ENCODE results near the gene RBBP7. TPM values are rescaled to one million over a fixed set of nuclear protein-coding genes. Genes with fewer than 3 reads are reported as not detected.
"Not testable (repeated sequence)": the region's sequence is repeated elsewhere in the genome, so short reads cannot be mapped to it uniquely, and the experiment has no call there.

The RBBP7 gene
- polyA plus RNA-seq, 4 donors = 216 to 235 (median 225) TPM

DNA sequence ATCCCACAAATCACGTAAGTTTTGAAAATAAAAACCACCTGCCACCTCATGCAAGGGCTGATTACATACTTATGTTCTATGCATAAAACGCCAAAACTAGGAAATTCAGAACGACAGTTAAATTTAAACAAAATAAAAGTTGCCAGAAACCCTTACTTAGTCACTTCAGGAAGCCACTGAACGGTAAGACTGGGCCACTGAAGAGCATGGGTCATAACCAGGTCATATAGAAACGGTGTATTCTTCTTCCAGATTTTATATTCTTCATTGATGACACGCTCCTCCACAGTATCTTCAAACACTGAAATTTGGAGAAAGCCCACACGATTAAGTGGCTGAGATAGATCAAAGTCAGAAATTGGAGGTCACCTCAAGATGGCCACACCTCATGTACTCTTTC, 1.2 kb downstream of the RBBP7 start:
- no peak for DNase-seq (ENCODE audit: low read depth in 4 of 4, low spot score in 3 of 4)

DNA sequence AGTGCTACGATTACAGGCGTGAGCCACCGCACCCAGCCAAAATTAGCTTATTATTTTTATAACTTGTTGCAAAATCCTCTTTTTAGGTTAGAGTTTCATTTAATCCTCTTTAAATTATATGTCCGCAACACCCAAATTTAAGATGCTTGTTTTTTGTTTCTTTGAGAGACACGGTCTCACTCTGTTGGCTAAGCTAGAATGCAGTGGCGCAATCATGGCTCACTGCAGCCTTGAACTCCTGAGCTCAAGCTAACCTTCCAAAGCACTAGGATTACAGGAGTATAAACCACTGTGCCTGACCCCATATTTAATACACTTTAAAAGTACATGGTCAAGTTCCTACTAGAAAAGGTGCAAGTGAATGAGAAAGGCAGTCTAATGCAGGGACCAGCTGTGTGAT, 2.2 kb downstream of the RBBP7 start:
- no peak for DNase-seq (ENCODE audit: low read depth in 4 of 4, low spot score in 3 of 4)

DNA sequence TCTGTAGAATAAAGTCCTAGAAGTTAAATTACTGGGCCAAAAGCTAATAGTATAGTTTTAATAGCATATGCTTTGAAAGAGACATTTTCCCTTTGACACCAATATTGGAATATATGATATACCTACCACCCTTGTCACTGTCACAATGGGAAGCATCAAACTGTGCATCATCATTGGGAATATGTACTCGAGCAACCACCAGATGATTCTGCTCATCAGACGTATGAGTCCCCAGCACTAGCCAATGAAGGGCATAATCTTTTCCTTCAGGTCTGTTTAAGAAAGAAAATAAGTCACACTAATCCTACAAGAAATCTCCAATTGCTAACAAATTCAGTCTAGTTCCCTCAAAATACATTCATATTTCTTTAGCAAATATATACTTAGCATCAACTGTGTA, 7.3 kb downstream of the RBBP7 start:
- DNase-seq (ENCODE audit: low read depth in 4 of 4, low spot score in 3 of 4) = no peak

DNA sequence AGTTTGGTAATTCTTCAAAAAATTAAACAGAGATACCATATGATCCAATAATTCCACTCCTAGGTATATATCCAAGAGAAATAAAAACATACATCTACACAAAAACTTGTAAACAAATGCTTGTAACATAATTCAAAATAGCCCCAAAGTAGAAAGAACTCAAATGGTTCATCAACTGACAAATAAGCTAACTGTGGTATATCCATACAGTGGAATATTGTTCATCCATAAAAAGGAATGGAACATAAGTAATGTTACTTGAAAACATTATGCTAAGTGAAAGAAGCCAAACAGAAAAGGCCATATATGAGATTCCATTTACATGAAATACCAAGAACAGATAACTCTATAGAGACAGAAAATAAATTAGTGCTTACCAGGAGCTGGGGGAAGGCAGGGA, 13.4 kb downstream of the RBBP7 start:
- DNase-seq (ENCODE audit: low read depth in 4 of 4, low spot score in 3 of 4) = no peak

DNA sequence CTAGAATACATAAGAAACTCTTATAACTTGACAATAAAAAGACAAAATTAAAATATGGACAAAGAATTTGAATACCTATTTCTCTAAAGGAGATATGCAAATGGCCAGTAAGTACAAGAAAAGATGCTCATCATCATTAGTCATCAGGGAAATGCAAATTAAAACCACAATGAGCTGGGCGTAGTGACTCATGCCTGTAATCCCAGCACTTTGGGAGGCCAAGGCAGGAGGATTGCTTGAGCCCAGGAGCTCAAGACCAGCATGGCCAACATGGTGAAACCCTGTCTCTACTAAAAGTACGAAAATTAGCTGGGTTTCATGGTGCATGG, 14.1 kb downstream of the RBBP7 start:
- not testable (repeated sequence) for DNase-seq (ENCODE audit: low read depth in 4 of 4, low spot score in 3 of 4)

DNA sequence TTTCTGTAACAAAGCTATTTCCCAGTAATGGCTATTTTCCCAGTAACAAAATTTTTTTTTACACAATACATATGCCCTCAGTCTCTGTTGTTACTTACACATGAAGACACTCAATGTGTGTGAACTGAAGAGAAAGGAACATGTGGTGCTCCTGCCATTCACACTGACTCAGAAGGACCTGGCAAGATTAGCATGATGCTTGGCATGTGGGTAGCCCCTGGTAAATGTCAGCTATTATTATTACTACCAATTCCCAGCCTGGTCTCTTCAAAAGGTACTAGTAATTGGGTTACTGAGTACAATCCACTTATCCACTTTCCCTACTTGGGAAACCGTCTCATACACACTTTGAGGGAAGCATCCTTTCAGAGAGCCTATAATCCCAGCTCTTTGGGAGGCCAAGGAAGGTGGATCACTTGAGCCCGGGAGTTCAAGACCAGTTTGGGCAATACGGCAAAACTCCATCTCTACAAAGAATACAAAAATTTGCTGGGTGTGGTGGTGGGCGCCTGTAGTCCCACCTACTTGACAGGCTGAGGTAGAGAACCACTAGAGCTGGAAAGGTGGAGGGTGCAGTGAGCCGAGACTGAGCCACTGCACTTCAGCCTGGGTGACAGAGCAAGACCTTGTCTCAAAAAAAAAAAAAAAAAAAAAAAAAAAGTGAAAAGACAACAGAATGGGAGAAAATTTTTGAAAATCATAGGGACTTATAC, 14.6 kb downstream of the RBBP7 start:
- no peak for DNase-seq (ENCODE audit: low read depth in 4 of 4, low spot score in 3 of 4)

DNA sequence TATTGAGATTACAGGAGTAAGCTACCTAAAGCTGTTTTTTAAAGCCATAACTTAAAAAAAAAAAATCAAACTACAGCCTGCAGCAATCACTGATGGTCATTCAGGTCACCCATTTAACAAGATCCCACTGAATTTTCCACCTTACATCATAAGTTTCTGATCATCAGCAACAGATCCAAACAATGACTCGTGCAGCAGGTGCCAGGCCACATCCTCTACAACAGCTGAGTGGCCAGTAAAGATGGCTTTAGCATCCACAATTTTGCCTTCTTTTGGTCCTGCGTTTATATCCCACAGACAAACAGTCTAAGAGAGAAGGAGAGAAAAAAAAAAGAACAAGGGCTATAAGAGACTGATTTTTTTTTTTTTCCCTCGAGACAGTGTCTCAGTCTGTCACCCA, 16.6 kb downstream of the RBBP7 start:
- DNase-seq (ENCODE audit: low read depth in 4 of 4, low spot score in 3 of 4) = no peak

DNA sequence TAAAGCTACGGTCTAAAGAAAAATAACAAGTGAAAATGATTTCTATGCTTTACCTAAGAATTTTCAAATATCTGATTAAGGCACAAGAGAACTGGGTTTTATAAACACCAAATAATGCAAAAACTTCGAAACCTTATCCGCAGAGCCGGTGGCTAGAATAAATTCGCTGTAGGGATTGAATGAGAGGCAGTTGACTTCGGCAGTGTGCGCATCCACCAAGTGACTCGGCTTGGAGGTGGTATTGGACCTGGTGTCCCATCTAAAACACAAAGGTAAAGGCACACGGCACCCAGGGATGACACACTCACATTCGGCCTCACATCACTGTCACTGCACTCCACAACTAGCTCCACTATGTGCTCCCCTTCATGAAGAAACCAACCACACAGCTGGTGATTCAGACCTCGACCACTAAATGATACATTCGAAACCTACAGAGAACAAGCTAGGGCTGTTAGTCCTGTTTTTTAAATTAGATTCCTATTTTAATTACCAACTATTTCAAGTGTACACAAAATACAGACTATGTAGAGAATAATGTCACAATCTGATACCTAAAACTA, 17.5 kb downstream of the RBBP7 start:
- no peak for DNase-seq (ENCODE audit: low read depth in 4 of 4, low spot score in 3 of 4)

DNA sequence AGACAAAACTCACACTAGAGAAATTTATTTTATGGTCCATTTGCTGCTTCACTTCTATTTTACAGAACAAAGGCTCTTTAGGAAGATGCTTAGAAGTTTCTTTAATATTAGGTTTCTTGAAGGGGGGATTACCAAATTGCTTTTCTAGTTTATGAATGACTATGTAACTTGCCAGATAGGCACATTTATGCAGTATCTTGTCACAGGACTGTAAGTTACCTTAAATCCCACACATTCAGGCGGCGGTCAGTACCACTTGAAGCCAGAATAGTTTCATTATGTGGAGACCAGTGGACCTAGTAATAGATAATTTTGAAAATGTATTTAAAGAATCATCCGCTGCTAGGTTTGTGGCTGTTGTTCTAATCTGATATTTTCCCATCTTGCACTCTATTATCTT, 18.3 kb downstream of the RBBP7 start:
- DNase-seq (ENCODE audit: low read depth in 4 of 4, low spot score in 3 of 4) = no peak

DNA sequence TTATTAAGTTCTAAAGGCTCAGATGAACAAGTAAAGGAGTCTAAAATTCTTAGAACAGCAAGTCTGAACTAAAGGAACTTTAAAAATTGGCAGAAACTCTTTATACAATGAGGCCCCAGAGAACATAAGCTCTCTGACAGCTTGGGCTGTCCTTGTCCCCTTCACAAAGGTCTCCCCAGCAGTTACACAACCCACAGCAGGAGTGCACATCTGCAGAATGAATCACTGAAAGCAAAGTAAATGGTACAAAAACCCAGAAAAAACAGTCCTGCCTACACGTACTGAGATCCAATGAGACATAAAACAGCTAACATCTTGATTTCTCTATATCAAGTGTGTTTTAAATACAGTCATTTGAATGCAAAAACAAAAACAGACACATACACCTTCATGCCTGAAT, 18.7 kb downstream of the RBBP7 start:
- no peak for DNase-seq (ENCODE audit: low read depth in 4 of 4, low spot score in 3 of 4)

DNA sequence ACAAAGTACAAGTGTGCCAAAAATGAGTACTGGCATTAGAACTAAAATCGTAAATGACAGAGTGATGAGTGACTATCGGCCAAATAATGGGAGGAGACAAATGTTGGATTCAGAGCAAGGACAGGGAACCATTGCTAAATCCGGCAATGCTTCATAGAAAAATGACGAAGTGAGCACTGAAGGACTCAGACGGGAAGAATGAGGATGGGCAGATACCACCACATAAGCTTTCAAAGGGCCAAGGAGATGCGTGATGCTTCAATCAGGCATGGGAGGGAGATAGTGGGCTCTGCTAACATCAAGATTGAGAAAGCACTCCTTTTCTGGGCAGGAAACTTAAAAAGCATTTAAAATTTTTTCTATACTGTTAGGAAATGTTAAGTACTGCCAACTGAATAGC, 21.6 kb downstream of the RBBP7 start:
- no peak for DNase-seq (ENCODE audit: low read depth in 4 of 4, low spot score in 3 of 4)

DNA sequence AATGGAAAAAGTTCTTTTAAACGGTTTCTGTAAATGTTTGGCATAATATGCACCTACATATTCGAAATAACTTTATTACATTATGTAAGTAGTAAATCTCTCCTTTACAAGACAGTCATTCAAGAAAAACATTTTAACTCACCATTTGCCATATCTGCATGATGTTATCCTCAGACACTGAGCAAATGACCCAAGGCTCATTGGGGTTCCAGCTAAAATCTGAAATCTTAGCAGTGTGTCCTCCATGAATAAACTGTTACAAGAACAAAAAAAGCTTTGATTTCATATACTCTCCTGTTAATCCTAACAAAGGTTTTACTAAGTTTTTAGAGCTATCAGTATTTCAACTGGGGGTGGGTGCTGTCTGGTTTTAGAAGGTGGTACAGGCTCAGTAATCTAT, 24.5 kb downstream of the RBBP7 start:
- DNase-seq (ENCODE audit: low read depth in 4 of 4, low spot score in 3 of 4) = no peak

DNA sequence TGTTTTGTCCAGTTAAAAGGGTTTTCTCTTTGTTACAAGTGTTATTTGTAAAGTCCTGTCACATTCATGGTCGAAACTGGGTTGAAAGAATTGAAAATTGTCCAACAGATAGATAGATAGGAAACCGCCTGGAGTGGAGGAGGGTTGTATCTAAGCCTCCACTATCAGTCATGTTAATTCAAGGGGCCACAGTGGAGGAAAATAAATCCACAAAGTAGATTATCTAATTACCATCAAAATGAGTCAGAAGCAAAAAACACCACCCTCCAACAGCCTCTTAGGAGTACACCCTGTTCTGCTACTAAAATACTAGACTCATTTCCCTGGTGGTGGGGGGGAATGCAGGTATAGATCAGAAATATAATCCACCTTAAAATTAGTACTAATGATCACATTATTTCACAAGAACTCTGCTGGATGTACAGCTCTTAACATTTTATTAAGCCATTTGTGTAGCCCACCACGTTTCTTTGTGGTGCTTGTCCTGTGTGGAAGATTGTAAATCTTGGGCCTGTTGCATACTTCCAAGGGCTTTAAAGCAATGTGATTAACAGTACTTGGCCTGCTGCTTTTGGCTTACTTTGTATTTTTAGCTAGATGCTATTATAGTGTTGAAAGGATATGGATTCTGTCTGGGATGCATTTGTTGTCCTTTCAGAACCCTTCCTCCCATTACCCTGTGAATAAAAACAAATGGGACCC, 26.8 kb downstream of the RBBP7 start:
- DNase-seq (ENCODE audit: low read depth in 4 of 4, low spot score in 3 of 4) = no peak

DNA sequence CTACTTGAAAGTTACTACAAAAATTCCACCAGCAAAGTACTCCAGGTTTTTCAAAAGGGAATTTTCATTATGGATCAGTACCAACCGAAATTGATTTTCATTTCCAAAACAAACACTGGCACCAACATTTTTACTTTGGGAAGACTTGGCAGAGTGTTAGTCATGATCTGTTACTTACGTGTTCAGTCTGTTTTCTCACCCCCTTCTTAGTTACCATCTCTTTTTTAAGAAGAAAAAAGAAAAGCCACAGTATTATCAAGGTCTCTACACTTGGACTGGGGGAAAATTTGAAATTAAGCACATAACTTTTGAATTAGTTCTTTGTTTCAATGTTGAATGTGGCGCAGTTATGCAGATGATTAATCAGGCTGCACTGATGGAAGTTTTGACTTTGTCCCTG, 27.5 kb downstream of the RBBP7 start:
- no peak for DNase-seq (ENCODE audit: low read depth in 4 of 4, low spot score in 3 of 4)

DNA sequence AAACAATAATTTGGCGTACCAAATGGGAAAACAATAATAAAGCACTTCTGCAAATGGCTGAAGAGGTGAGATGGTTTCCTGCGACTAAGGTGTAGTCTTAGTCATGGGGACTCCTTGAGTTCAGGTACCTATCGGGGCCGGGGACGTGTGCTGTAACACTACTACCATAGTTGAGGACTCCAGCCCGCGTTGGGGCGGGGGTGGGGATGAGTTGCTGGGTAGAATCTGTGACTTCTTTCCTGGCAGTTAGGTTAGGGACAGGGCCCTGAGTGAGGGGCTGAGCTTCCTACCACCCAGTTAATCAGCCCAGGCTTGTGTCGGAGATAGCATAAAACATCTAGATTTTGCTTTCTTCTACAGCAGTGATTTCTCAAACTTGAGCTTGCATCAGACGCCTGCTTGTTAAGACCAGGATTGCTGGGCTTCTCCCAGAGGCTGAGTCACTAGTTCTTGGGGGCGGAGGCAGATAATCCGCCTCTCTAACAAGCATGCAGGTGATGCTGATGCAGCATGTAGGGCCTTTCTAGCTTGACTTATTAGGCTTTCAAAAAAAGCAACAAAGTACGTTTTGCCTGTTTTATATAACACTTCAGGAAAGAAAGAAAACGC, 30.2 kb downstream of the RBBP7 start:
- DNase-seq (ENCODE audit: low read depth in 4 of 4, low spot score in 3 of 4) = no peak

DNA sequence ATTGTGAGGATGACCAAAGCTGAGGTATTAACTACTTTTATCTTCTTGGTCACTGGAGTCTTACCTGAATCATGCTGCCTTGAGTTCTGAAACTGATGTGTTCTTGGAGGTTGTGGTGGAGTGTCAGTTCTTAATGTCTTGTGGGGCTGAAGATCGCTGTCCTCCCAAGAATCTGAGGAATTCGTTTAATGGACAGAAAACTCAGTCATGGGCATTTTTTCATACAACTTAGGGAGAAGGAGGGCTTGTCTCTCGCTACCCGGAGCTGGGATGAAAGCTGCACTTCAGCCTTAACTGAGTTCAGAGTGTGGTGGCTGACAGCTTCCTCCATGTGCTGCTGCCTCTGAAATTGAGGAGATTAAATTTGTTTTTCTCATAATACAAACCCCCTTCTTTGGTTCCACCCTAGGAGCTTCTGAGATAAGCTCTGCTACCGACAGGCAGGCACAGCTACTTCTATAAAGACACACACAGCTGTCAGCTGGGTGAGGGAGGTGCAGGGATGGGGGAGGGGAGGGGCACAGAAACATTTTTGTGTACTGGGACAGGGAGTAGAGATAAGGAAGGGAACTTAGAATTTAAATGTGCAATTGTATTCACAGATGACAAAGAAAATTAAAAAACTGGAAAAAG, 30.8 kb downstream of the RBBP7 start:
- no peak for DNase-seq (ENCODE audit: low read depth in 4 of 4, low spot score in 3 of 4)

DNA sequence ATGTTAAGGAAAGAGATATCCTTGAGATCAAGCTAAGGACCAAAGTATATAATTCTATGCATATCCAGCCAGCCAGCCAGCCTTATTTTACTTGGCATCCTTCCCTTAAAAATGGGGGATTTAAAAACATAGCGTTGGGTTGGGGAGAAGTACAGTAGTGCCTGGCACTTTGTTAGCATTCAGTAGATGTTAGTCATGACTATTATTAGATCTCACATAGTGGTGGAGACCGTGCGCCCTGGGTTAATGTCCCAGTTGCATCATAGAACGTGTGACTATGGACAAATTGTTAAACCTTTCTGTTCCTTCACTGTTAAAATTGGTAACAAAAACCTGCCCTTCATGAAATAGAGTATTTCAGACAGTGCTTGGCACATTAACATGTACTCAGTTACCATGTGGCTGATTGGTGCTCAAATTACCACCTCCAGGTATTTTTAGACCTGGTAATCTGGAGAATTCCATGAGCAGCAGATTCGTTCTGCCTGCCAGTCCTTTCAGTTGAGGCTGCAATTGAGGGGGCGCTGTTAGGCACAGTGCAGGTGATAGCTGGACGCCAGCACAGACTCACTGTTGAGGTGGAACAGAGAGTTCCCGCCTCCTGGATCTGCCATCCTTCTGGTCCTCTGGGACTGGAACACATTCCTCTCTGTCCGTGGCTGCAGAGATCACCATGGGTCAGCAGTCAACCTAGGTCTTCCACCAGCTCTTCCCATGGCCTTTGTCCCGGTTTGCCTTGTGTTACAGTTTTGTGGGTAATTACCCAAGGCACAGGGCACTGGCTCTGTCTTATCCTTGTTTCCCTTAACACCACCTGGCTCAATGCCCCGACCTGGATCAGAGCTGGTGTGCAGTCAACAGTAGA, 31.7 kb downstream of the RBBP7 start:
- DNase-seq (ENCODE audit: low read depth in 4 of 4, low spot score in 3 of 4) = no peak

DNA sequence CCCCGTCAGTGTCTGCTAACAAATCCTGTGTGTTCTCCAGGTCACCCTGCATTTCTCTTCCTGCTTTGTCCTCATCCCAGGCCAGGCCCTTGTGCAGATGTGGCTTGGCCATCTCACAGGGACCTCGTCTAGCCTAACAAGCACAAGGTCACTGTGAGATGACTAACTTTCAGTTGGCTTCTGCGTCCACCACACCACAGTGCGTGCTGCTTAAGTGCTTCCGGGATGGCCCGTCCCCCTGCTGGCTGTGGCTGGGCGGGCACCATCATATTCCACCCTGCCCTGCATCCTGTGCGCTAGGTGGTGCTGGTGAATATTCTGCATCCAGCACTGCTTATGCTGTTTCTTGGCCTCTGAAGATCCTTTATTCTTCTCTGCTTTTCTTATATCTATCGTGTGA, 33.8 kb downstream of the RBBP7 start:
- DNase-seq (ENCODE audit: low read depth in 4 of 4, low spot score in 3 of 4) = no peak

DNA sequence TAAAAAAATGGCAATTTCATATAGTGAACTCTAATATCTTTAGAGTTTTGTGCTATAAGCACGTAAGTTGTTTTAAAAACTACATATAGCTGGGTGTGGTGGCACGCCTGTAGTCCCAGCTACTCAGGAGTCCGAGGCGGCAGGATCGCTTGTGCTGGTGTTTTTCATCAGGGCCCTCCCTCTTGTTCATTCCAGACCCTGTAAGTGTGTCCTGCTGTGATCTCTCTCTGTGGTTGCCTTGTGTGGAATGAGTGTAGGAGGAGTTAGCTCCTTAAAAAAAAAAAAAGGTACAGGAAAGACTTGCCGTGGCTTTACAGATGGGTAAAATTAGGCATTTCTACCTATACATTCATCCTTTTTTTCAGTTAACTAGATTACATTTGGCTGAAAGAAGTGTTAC, 35.4 kb downstream of the RBBP7 start:
- DNase-seq (ENCODE audit: low read depth in 4 of 4, low spot score in 3 of 4) = no peak

DNA sequence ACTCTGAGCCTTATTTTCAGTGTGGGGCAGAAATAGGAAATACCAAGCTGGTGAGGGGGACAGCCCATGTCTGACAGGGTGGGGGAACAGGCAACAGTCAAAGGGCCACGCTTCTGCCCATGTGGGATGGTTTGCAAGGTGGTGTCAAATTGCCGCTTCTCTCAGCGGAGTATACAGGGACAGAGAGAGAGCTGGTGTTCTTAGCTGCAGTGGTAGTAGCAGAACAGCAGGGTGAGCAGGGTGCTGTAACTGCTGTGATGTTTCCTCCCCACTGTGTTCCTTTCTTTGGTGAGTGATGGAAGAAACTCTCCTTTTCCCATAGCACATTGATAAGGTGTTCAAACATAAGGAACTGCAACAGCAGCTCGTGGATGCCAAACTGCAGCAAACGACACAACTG, 37.9 kb downstream of the RBBP7 start:
- no peak for DNase-seq (ENCODE audit: low read depth in 4 of 4, low spot score in 3 of 4)
